HepG2 (cell line): Measurements from ENCODE around the gene CPT1C.

ENCODE experiments used
- ARID4A ChIP-seq: sonication (generic); formaldehyde crosslinking; IDR thresholded peaks from 2 replicates; pipeline ENCODE4 v1.5.0; 2020; ENCODE audit warnings: mild to moderate bottlenecking, missing genetic modification reagents, borderline replicate concordance
- CTCF ChIP-seq: sonication (generic); formaldehyde crosslinking; IDR thresholded peaks from 2 replicates; pipeline ENCODE4 v1.5.0; 2020; ENCODE audit warnings: mild to moderate bottlenecking, missing genetic modification reagents, moderate library complexity
- PATZ1 ChIP-seq: sonication (generic); formaldehyde crosslinking; IDR thresholded peaks from 2 replicates; pipeline ENCODE4 v1.4.0; 2020; ENCODE audit warnings: missing genetic modification reagents
- POLR2A ChIP-seq, 2 experiments: IDR thresholded peaks; 2 replicates each; pipeline ENCODE4 v1.6.1; 2011; ENCODE audit warnings: low read depth in 2 of 2, low read length in 2 of 2, mild to moderate bottlenecking in 1 of 2, moderate library complexity in 1 of 2; ENCODE audit not compliant: insufficient read depth in 1 of 2
- PRDM4 ChIP-seq: sonication (generic); formaldehyde crosslinking; IDR thresholded peaks from 2 replicates; pipeline ENCODE4 v1.9.0; 2021; ENCODE audit warnings: missing genetic modification reagents, borderline replicate concordance
- ZNF207 ChIP-seq: fragments of 450-650 bp; IDR thresholded peaks from 2 replicates; pipeline ENCODE4 v1.6.1; 2016; ENCODE audit warnings: antibody characterized with exemption, borderline replicate concordance
- ZNF333 ChIP-seq: sonication (generic); formaldehyde crosslinking; IDR thresholded peaks from 2 replicates; pipeline ENCODE4 v1.4.0; 2020; ENCODE audit warnings: mild to moderate bottlenecking, missing genetic modification reagents, borderline replicate concordance

- peak; percentile 53 to 82 for TF ChIP-seq POLR2A (IDR thresholded peaks at IDR 0.05; ENCODE audit: insufficient read depth in 1 of 2, low read depth in 2 of 2, low read length in 2 of 2)
- TF ChIP-seq ARID4A (CRISPR knock-in tag): peak; percentile 76
- peak; percentile 44 for TF ChIP-seq CTCF
- no peak for TF ChIP-seq ZNF333 (CRISPR knock-in tag)
- no peak for TF ChIP-seq ZNF207
- TF ChIP-seq PATZ1 (CRISPR knock-in tag): peak; percentile 20; the same call in 1 of the 2 replicates
- no peak for TF ChIP-seq PRDM4 (CRISPR knock-in tag)
Measured at GRCh38 chr19:49664171-49665035, 26.5 kb upstream of the CPT1C start.
